ENCODE data around the gene KRTAP12-1. TPM values are rescaled to one million over a fixed set of nuclear protein-coding genes. Genes with fewer than 3 reads are reported as not detected.

KRTAP12-1 gene
- not detected in 2 replicates for total RNA-seq
- polyA plus RNA-seq = not detected in 2 replicates
- not detected in 2 replicates for polyA plus RNA-seq (2011; cell fraction: cytosol; rRNA removed)
- polyA plus RNA-seq (2011; cell fraction: nucleus; rRNA removed) = not detected in 2 replicates
- polyA plus RNA-seq (2012) = not detected in 2 replicates
- not detected in 2 replicates for polyA minus RNA-seq
- polyA minus RNA-seq (2011; cell fraction: cytosol; rRNA and poly(A)+ RNA removed) = not detected
- polyA minus RNA-seq (2011; cell fraction: nucleus; rRNA and poly(A)+ RNA removed) = not detected in 2 replicates
- Bru-seq, nascent RNA = not detected
- BruChase-seq, experiment 1, labeled RNA remaining after a 6-hour chase = not detected
- BruChase-seq, experiment 2, labeled RNA remaining after a 2-hour chase = not detected
- long read RNA-seq = 0 reads

DNA sequence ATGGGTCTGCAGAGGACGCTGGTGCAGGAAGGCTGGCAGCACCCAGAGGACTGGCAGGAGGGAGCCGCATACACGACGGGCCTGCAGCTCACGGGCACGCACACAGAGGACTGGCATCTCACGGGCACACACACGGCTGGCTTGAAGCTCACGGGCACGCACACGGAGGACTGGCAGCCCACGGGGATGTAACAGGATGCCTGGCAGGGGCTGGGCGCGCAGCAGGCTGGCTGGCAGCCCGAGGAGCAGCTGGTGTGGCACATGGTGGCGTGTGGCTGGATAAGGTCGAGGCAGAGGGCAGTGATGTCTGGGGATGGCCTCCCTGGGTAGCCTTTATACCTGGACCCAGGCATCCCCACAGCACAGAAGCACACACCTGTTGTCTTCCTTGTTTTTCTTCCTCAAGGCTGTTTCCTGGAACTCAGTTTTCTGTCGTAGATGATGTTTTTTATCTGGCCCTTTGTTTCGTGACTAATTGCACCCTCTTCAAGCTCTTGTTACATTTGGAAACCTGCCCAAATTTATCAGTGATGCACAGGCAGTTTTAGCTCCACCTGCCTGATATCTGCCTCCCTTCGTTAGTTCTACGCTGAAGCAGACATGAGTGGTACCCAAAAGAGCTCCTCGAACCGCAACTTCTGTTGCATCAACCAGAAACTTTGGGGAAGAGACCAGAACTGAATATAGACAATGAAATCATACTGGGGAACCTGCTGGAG, at the start of gene KRTAP12-1:
Gene KRTAP12-1, minus strand, starts transcription at position 303 of the 719 bp plus-strand sequence. Its CDS starts 40 bp downstream, at position 263.
- no peaks in the 10 kb centered on the region for H3K79me2 ChIP-seq (ENCODE audit: control insufficient read depth, insufficient read depth, low read length)
- TF ChIP-seq, protein P1, sequence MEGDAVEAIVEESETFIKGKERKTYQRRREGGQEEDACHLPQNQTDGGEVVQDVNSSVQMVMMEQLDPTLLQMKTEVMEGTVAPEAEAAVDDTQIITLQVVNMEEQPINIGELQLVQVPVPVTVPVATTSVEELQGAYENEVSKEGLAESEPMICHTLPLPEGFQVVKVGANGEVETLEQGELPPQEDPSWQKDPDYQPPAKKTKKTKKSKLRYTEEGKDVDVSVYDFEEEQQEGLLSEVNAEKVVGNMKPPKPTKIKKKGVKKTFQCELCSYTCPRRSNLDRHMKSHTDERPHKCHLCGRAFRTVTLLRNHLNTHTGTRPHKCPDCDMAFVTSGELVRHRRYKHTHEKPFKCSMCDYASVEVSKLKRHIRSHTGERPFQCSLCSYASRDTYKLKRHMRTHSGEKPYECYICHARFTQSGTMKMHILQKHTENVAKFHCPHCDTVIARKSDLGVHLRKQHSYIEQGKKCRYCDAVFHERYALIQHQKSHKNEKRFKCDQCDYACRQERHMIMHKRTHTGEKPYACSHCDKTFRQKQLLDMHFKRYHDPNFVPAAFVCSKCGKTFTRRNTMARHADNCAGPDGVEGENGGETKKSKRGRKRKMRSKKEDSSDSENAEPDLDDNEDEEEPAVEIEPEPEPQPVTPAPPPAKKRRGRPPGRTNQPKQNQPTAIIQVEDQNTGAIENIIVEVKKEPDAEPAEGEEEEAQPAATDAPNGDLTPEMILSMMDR (IDR thresholded peaks at IDR 0.05; ENCODE audit: extremely low read depth in 1 of 2, insufficient read depth in 1 of 2, low read depth in 1 of 2, low read length in 2 of 2) = no peak
- no peak for TF ChIP-seq FOS (IDR thresholded peaks at IDR 0.05; ENCODE audit: borderline replicate concordance, insufficient read depth, low read length)
- no peak for TF ChIP-seq POLR2A (IDR thresholded peaks at IDR 0.05; ENCODE audit: low read depth, low read length)
- no peak for TF ChIP-seq MAX (IDR thresholded peaks at IDR 0.05; ENCODE audit: insufficient read depth, insufficient read length)
- TF ChIP-seq POLR2AphosphoS5 (IDR thresholded peaks at IDR 0.05; ENCODE audit: insufficient read depth, low read depth, low read length) = no peak
- no peak for TF ChIP-seq JUN (IDR thresholded peaks at IDR 0.05; ENCODE audit: borderline replicate concordance, insufficient read depth, insufficient read length, low read depth)
- no peak for TF ChIP-seq EZH2 (IDR thresholded peaks at IDR 0.05; ENCODE audit: borderline replicate concordance, low read depth, low read length, severe bottlenecking)
- TF ChIP-seq GATA2 (IDR thresholded peaks at IDR 0.05; ENCODE audit: insufficient read depth, insufficient read length, low read depth, low read length) = no peak
- no peak for TF ChIP-seq MYC (IDR thresholded peaks at IDR 0.05; ENCODE audit: low read depth, low read length)
- ChIA-PET POLR2A (no interaction called here), CTCF (no interaction called here)
- no peak within 1 kb of the TSS for H3K4me2 ChIP-seq (ENCODE audit: insufficient read depth, low read length)
- H3K9me1 ChIP-seq (replicated peaks; ENCODE audit: control insufficient read depth, extremely low read depth, insufficient read depth, low read length) = no peaks in the 10 kb centered on the region
- intact Hi-C loops (cut with micrococcal nuclease) = no loop called here
- no TSS peak for BruUV-seq (replicated peaks)
- H3K4me3 ChIP-seq (replicated peaks in 1 of 3; ENCODE audit: insufficient read depth in 1 of 3, low read depth in 1 of 3, low read length in 3 of 3) = no peak within 1 kb of the TSS
- no peak within 1 kb of the TSS for H3K9ac ChIP-seq (replicated peaks; ENCODE audit: extremely low read depth, insufficient read depth, low read length)
- H4K20me1 ChIP-seq (replicated peaks; ENCODE audit: control insufficient read depth, extremely low read depth, insufficient read depth, low read length) = no peaks in the 10 kb centered on the region
- dilution Hi-C loops (cut with MboI; ENCODE audit: extremely low pct_ligation_motif_present, low sequenced_read_pairs) = no loop called here
- H3K9me3 ChIP-seq (replicated peaks; ENCODE audit: control insufficient read depth, insufficient read depth, low read length) = no peaks in the 10 kb centered on the region
- peaks cover 2 to 10% of the 10 kb centered on the region in 2 experiments for H3K27me3 ChIP-seq (ENCODE audit: control insufficient read depth in 2 of 2, insufficient read depth in 2 of 2, low read length in 2 of 2)
- H3K36me3 ChIP-seq (ENCODE audit: control insufficient read depth in 2 of 2, extremely low read depth in 1 of 2, insufficient read depth in 2 of 2, low read length in 2 of 2) = no peaks in the 10 kb centered on the region
- no peak for DNase-seq (ENCODE audit: low read depth, low spot score)
- FAIRE-seq = no peak
- no peak within 1 kb of the TSS for H2AFZ ChIP-seq (ENCODE audit: low read depth, low read length)
- H3K4me1 ChIP-seq (ENCODE audit: control insufficient read depth, extremely low read depth, insufficient read depth, low read length) = no peaks in the 10 kb centered on the region
- no peak within 1 kb of the TSS for H3K27ac ChIP-seq (ENCODE audit: insufficient read depth, low read depth, low read length)
